Measurements from ENCODE around the gene NEU4.
"Not testable (repeated sequence)": the region's sequence is repeated elsewhere in the genome, so short reads cannot be mapped to it uniquely, and the experiment has no call there.

The NEU4 gene

GRCh38 chr2:241812730-241813643, 4.0 kb downstream of the NEU4 start:
- H3K9me3 ChIP-seq (replicated peaks; ENCODE audit: low read length): no peaks in the 10 kb centered on the region
- no peak overlapping the region for H3K4me2 ChIP-seq (ENCODE audit: low read length)
- H3K27me3 ChIP-seq (ENCODE audit: control insufficient read depth, insufficient read depth, low read length): peaks cover 41% of the 10 kb centered on the region
- no peak overlapping the region for H3K9ac ChIP-seq (ENCODE audit: low read depth, low read length)
- no peaks in the 10 kb centered on the region for H3K36me3 ChIP-seq (ENCODE audit: insufficient read depth, low read length)
- H3K4me1 ChIP-seq (ENCODE audit: control insufficient read depth, insufficient read depth, low read length): no peaks in the 10 kb centered on the region
- H3K4me3 ChIP-seq (ENCODE audit: low read length): no peak overlapping the region

- Histone ChIP-seq H3K9me3 (replicated peaks; ENCODE audit: low read length) (no peaks in the 10 kb centered on the region), H3K36me3 (ENCODE audit: insufficient read depth, low read length) (no peaks in the 10 kb centered on the region), H3K4me2 (ENCODE audit: low read length) (no peak overlapping the region), H3K9ac (ENCODE audit: low read depth, low read length) (no peak overlapping the region), H3K4me3 (ENCODE audit: low read length) (no peak overlapping the region), H3K27me3 (ENCODE audit: control insufficient read depth, insufficient read depth, low read length) (peaks cover 39% of the 10 kb centered on the region), H3K4me1 (ENCODE audit: control insufficient read depth, insufficient read depth, low read length) (no peaks in the 10 kb centered on the region)
Measured at GRCh38 chr2:241813644-241814392, 4.8 kb downstream of the NEU4 start.

- H3K9ac ChIP-seq (ENCODE audit: low read depth, low read length): no peak overlapping the region
- no peaks in the 10 kb centered on the region for H3K36me3 ChIP-seq (ENCODE audit: insufficient read depth, low read length)
- H3K4me1 ChIP-seq (ENCODE audit: control insufficient read depth, insufficient read depth, low read length): no peaks in the 10 kb centered on the region
- H3K9me3 ChIP-seq (replicated peaks; ENCODE audit: low read length): no peaks in the 10 kb centered on the region
- H3K27me3 ChIP-seq (ENCODE audit: control insufficient read depth, insufficient read depth, low read length): peaks cover 34% of the 10 kb centered on the region
- no peak overlapping the region for H3K4me3 ChIP-seq (ENCODE audit: low read length)
- no peak overlapping the region for H3K4me2 ChIP-seq (ENCODE audit: low read length)
Measured at GRCh38 chr2:241814393-241814642, 5.3 kb downstream of the NEU4 start.

GRCh38 chr2:241814643-241815476, 5.9 kb downstream of the NEU4 start:
- no peaks in the 10 kb centered on the region for H3K36me3 ChIP-seq (ENCODE audit: insufficient read depth, low read length)
- no peak overlapping the region for H3K9ac ChIP-seq (ENCODE audit: low read depth, low read length)
- H3K4me3 ChIP-seq (ENCODE audit: low read length): no peak overlapping the region
- peaks cover 29% of the 10 kb centered on the region for H3K27me3 ChIP-seq (ENCODE audit: control insufficient read depth, insufficient read depth, low read length)
- H3K4me1 ChIP-seq (ENCODE audit: control insufficient read depth, insufficient read depth, low read length): no peaks in the 10 kb centered on the region
- no peak overlapping the region for H3K4me2 ChIP-seq (ENCODE audit: low read length)
- no peaks in the 10 kb centered on the region for H3K9me3 ChIP-seq (replicated peaks; ENCODE audit: low read length)

- Histone ChIP-seq H3K4me3 (ENCODE audit: low read length) (no peak overlapping the region), H3K36me3 (ENCODE audit: insufficient read depth, low read length) (no peaks in the 10 kb centered on the region), H3K4me1 (ENCODE audit: control insufficient read depth, insufficient read depth, low read length) (no peaks in the 10 kb centered on the region), H3K9me3 (replicated peaks; ENCODE audit: low read length) (no peaks in the 10 kb centered on the region), H3K27me3 (ENCODE audit: control insufficient read depth, insufficient read depth, low read length) (peaks cover 26% of the 10 kb centered on the region), H3K9ac (ENCODE audit: low read depth, low read length) (no peak overlapping the region), H3K4me2 (ENCODE audit: low read length) (no peak overlapping the region)
Measured at GRCh38 chr2:241815477-241816430, 6.8 kb downstream of the NEU4 start.

- H3K9ac ChIP-seq (ENCODE audit: low read depth, low read length): no peak overlapping the region
- no peaks in the 10 kb centered on the region for H3K36me3 ChIP-seq (ENCODE audit: insufficient read depth, low read length)
- no peak overlapping the region for H3K4me2 ChIP-seq (ENCODE audit: low read length)
- H3K4me1 ChIP-seq (ENCODE audit: control insufficient read depth, insufficient read depth, low read length): no peaks in the 10 kb centered on the region
- H3K9me3 ChIP-seq (replicated peaks; ENCODE audit: low read length): no peaks in the 10 kb centered on the region
- peaks cover 18% of the 10 kb centered on the region for H3K27me3 ChIP-seq (ENCODE audit: control insufficient read depth, insufficient read depth, low read length)
- H3K4me3 ChIP-seq (ENCODE audit: low read length): no peak overlapping the region
Measured at GRCh38 chr2:241816431-241817121, 7.6 kb downstream of the NEU4 start.

GRCh38 chr2:241817126-241817820, 8.3 kb downstream of the NEU4 start:
- Histone ChIP-seq H3K36me3 (ENCODE audit: insufficient read depth, low read length) (no peaks in the 10 kb centered on the region), H3K4me1 (ENCODE audit: control insufficient read depth, insufficient read depth, low read length) (no peaks in the 10 kb centered on the region), H3K4me2 (ENCODE audit: low read length) (no peak overlapping the region), H3K9ac (ENCODE audit: low read depth, low read length) (no peak overlapping the region), H3K27me3 (ENCODE audit: control insufficient read depth, insufficient read depth, low read length) (peaks cover 15% of the 10 kb centered on the region), H3K9me3 (replicated peaks; ENCODE audit: low read length) (no peaks in the 10 kb centered on the region), H3K4me3 (ENCODE audit: low read length) (no peak overlapping the region)

GRCh38 chr2:241817821-241818215, 8.8 kb downstream of the NEU4 start:
- not testable (repeated sequence) for H3K4me1 ChIP-seq (ENCODE audit: control insufficient read depth, insufficient read depth, low read length); H3K4me3 ChIP-seq (ENCODE audit: low read length); H3K36me3 ChIP-seq (ENCODE audit: insufficient read depth, low read length); H3K9me3 ChIP-seq (replicated peaks; ENCODE audit: low read length); H3K9ac ChIP-seq (ENCODE audit: low read depth, low read length); H3K4me2 ChIP-seq (ENCODE audit: low read length); H3K27me3 ChIP-seq (ENCODE audit: control insufficient read depth, insufficient read depth, low read length)

- Histone ChIP-seq H3K27me3 (ENCODE audit: control insufficient read depth, insufficient read depth, low read length) (peaks cover 5% of the 10 kb centered on the region), H3K4me1 (ENCODE audit: control insufficient read depth, insufficient read depth, low read length) (no peaks in the 10 kb centered on the region), H3K9me3 (replicated peaks; ENCODE audit: low read length) (no peaks in the 10 kb centered on the region), H3K36me3 (ENCODE audit: insufficient read depth, low read length) (no peaks in the 10 kb centered on the region), H3K4me3 (ENCODE audit: low read length) (no peak overlapping the region), H3K9ac (ENCODE audit: low read depth, low read length) (no peak overlapping the region), H3K4me2 (ENCODE audit: low read length) (no peak overlapping the region)
Measured at GRCh38 chr2:241818229-241818942, 9.4 kb downstream of the NEU4 start.

- Histone ChIP-seq H3K9ac (ENCODE audit: low read depth, low read length) (no peak overlapping the region), H3K27me3 (ENCODE audit: control insufficient read depth, insufficient read depth, low read length) (peaks cover 4% of the 10 kb centered on the region), H3K4me2 (ENCODE audit: low read length) (no peak overlapping the region)
Measured at GRCh38 chr2:241818943-241819270, 9.9 kb downstream of the NEU4 start.

More at GRCh38 chr2:241818943-241819270, 9.9 kb downstream of the NEU4 start:
- Histone ChIP-seq H3K36me3 (ENCODE audit: insufficient read depth, low read length) (no peaks in the 10 kb centered on the region), H3K4me3 (ENCODE audit: low read length) (no peak overlapping the region), H3K9me3 (replicated peaks; ENCODE audit: low read length) (no peaks in the 10 kb centered on the region), H3K4me1 (ENCODE audit: control insufficient read depth, insufficient read depth, low read length) (no peaks in the 10 kb centered on the region)
